Epidermal melanocyte (primary cell): Measurements from ENCODE around the gene MMEL1.
"Not testable (repeated sequence)": the region's sequence is repeated elsewhere in the genome, so short reads cannot be mapped to it uniquely, and the experiment has no call there.

Experiments used
- DNase-seq: peaks from one replicate; pipeline ENCODE4 v3.0.0; 2011; ENCODE audit warnings: low spot score; ENCODE audit not compliant: insufficient read length

MMEL1 gene

GRCh38 chr1:2632561-2633361 is at the start of gene MMEL1:
Gene MMEL1, minus strand, starts transcription at chr1:2633016. Its CDS starts 3,532 bp downstream, at chr1:2629484.
- no peak for DNase-seq

GRCh38 chr1:2676726-2677125 is 43.9 kb upstream of the MMEL1 start:
- DNase-seq = not testable (repeated sequence)

- DNase-seq = not testable (repeated sequence)
Measured at GRCh38 chr1:2671656-2672055, 38.8 kb upstream of the MMEL1 start.

GRCh38 chr1:2659806-2660205 is 27.0 kb upstream of the MMEL1 start:
- DNase-seq = not testable (repeated sequence)

DNA sequence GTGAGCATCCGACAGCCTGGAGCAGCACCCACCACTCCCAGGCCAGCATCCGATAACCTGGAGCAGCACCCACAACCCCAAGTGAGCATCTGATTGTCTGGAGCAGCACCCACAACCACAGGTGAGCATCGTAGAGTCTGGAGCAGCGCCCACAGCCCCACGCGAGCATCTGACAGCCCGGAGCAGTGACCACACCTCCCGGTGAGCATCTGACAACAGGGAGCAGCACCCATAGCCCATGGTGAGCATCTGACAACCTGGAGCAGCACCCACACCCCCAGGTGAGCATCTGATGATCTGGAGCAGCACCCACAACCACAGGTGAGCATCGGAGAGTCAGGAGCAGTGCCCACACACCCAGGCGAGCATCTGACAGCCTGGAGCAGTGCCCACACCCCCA is 25.1 kb upstream of the MMEL1 start:
- DNase-seq = not testable (repeated sequence)

GRCh38 chr1:2657124-2657523 is 24.3 kb upstream of the MMEL1 start:
- DNase-seq = not testable (repeated sequence)

DNA sequence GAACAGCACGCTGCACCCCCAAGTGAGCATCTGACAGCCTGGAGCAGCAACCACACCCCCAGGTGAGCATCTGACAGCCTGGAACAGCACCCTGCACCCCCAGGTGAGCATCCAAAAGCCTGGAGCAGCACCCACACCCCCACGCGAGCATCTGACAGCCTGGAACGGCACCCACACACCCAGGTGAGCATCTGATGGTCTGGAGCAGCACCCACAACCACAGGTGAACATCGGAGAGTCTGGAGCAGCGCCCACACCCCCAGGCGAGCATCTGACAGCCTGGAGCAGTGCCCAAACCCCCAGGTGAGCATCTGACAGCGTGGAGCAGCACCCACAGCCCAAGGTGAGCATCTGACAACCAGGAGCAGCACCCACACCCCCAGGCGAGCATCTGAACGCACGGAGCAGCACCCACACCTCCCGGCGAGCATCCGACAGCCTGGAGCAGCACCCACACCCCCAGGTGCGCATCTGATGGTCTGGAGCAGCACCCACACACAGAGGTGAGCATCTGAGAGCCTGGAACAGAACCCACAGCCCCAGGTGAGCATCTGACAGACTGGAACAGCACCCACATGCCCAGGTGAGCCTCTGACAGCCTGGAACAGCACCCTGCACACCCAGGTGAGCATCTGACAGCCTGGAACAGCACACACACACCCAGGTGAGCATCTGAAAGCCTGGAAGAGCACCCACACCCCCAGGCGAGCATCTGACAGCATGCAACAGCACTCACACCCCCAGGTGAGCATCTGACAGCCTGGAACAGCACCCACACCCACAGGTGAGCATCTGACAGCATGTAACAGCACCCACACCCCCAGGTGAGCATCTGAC is 23.0 kb upstream of the MMEL1 start:
- not testable (repeated sequence) for DNase-seq

DNA sequence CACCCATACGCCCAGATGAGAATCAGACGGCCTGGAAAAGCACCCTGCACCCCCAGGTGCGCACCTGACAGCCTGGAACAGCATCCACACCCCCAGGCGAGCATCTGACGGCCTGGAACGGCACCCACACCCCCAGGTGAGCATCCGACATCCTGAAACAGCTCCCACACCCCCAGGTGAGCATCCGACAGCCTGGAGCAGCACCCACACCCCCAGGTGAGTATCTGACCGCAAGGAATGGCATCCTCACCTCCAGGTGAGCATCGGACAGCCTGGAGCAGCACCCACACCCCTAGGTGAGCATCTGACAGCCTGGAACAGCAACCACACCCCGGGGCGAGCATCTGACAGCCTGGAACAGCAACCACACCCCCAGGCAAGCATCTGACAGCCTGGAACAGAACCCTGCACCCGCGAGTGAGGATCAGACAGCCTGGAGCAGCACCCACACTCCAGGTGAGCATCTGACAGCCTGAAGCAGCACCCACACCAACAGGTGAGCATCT is 21.7 kb upstream of the MMEL1 start:
- not testable (repeated sequence) for DNase-seq

- DNase-seq = not testable (repeated sequence)
Measured at GRCh38 chr1:2653741-2654442, 21.1 kb upstream of the MMEL1 start.

- DNase-seq = not testable (repeated sequence)
Measured at GRCh38 chr1:2652926-2653571, 20.2 kb upstream of the MMEL1 start.

GRCh38 chr1:2652152-2652925 is 19.5 kb upstream of the MMEL1 start:
- DNase-seq = not testable (repeated sequence)

DNA sequence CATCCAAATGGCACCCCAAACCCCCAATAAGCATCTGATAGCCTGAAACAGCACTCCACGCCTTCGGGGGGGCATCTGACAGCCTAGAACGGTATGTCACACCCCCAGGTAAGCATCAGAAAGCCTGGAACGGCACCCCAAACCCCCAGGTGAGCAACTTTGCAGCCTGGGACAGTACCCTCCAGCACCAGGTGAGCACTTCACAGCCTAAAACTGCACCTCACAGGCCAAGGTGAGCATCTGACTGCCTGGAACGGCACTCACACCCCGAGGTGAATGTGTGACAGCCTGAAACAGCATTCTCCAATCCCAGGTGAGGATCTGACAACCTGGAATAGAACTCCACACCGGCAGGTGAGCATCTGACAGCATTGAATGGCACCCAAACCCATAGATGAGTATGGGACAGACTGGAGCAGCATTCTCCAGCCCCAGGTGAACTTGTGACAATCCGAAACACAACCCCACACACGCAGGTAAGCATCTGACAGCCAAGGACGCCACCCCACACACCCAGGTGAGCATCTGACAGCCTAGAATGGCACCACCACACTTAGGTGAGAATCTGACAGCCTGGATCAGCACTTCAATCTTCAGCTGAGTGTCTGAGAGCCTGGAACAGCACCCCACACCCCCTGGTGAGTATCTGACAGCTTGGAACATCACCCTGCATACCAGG is 18.3 kb upstream of the MMEL1 start:
- no peak for DNase-seq

DNA sequence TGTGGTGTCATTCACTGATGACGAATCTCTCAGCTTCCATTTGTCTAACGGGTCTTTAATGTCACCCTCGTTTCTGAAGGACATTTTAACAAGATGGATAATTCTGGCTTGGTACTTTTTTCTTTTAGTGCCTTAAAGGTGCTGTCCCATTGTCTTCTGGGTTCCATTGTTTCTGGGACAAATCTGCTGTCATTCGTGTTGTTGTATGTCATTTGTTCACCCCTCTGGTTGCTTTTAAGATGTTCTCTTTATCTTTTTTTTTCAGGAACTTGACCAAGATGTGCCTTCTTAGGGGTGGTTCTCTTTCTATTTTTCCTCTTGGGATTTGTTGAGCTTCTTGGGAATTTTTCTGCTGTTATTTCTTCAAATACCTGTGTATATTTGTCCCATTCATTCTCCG is 14.0 kb upstream of the MMEL1 start:
- DNase-seq = no peak

DNA sequence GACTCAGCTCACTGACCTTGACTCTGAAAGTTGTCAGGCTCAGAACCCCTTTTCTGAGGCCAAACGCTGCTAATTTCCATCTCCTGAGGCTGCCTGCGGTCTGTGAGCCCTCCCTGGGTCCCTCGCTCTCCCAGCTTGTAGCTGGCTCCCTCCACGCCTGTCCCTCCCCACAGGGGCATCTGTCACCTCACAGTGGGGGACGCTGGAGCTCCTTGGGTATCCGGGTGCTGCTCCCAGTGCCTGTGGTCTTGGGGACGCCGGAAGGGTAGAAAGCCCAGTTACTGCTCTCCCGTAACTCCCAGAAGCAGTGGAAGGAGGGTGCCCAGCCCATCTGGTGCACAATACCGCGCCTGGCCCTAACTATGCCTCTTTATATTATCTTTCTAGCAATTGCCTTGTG is 13.0 kb upstream of the MMEL1 start:
- DNase-seq = no peak

GRCh38 chr1:2645143-2645542 is 12.3 kb upstream of the MMEL1 start:
- DNase-seq = no peak

GRCh38 chr1:2644591-2645101 is 11.8 kb upstream of the MMEL1 start:
- DNase-seq = no peak

- DNase-seq = no peak
Measured at GRCh38 chr1:2644171-2644570, 11.4 kb upstream of the MMEL1 start.

GRCh38 chr1:2643414-2644077 is 10.7 kb upstream of the MMEL1 start:
- DNase-seq = no peak
